Ovary (tissue), 3 donors: ENCODE measurements around the gene RPS3A.

Experiments
- EP300 ChIP-seq: sonication (generic); formaldehyde crosslinking; IDR thresholded peaks from one replicate; pipeline ENCODE4 v1.6.1; 2017; ENCODE audit warnings: antibody characterized with exemption
- POLR2A ChIP-seq: fragments of 450-650 bp; IDR thresholded peaks from one replicate; pipeline ENCODE4 v1.6.1; 2017; ENCODE audit warnings: antibody characterized with exemption, mild to moderate bottlenecking, moderate library complexity
- TF ChIP-seq, protein P1 (sequence below), 3 donors: fragments of 450-650 bp in 2 of 3; fragments of 200-600 bp in 1 of 3; IDR thresholded peaks; one replicate each; pipeline versions ENCODE4 v1.5.1 to v1.8.0; 2016 to 2022; ENCODE audit warnings: antibody characterized with exemption in 3 of 3, mild to moderate bottlenecking in 1 of 3
- donor health status: DM: no; HTN: no; CAD: no.

DNA sequence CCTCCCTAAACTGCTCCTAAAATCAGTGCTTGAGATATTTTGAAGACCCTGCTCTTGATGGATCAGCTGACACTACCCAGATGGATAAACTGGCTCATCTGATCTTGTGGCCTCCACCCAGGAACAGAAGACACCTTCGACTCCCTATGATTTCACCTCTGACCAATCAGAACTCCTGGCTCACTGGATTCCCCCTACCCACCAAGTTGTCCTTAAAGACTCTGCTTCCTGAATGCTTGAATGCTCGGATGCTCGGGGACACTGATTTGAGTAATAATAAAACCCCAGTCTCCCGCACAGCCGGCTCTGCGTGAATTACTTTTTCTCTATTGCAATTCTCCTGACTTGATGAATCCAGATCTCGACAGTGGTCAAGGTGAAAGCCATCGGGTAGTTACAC lies 12.0 kb upstream of the RPS3A start:
- TF ChIP-seq, protein P1, sequence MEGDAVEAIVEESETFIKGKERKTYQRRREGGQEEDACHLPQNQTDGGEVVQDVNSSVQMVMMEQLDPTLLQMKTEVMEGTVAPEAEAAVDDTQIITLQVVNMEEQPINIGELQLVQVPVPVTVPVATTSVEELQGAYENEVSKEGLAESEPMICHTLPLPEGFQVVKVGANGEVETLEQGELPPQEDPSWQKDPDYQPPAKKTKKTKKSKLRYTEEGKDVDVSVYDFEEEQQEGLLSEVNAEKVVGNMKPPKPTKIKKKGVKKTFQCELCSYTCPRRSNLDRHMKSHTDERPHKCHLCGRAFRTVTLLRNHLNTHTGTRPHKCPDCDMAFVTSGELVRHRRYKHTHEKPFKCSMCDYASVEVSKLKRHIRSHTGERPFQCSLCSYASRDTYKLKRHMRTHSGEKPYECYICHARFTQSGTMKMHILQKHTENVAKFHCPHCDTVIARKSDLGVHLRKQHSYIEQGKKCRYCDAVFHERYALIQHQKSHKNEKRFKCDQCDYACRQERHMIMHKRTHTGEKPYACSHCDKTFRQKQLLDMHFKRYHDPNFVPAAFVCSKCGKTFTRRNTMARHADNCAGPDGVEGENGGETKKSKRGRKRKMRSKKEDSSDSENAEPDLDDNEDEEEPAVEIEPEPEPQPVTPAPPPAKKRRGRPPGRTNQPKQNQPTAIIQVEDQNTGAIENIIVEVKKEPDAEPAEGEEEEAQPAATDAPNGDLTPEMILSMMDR (IDR thresholded peaks at IDR 0.05) = no peak
- TF ChIP-seq EP300 (no peak), POLR2A (no peak)
